Measurements from ENCODE around the gene GTF2F1. TPM values are rescaled to one million over a fixed set of nuclear protein-coding genes. Genes with fewer than 3 reads are reported as not detected.

The GTF2F1 gene
- total and polyA plus RNA-seq, 9 of the 15 experiments (the other 6 are each of a cell fraction or from before 2014, with no cell fraction given): 4.7 to 75.4 (median 68.4) TPM

- TF ChIP-seq PBX2 (CRISPR knock-in tag; IDR thresholded peaks at IDR 0.05; ENCODE audit: low read depth): no peak
- no peak for TF ChIP-seq PBX2 (tag; conservative IDR thresholded peaks at IDR 0.05; ENCODE audit: low read depth)
- no peak for TF ChIP-seq MLLT1 (IDR thresholded peaks at IDR 0.05)
- no peak for TF ChIP-seq NR2C1 (IDR thresholded peaks at IDR 0.05)
- TF ChIP-seq NR2C1 (tag; IDR thresholded peaks at IDR 0.05): no peak
- TF ChIP-seq TAF15 (IDR thresholded peaks at IDR 0.05; ENCODE audit: low read depth, low read length): no peak
- no peak for TF ChIP-seq NCOA4 (IDR thresholded peaks at IDR 0.05; ENCODE audit: partially characterized antibody)
- 0 out of 2 replicates have a peak, but pooled peaks have one; percentile 12 for TF ChIP-seq HLTF (IDR thresholded peaks at IDR 0.05)
- peak; percentile 61; the same call in 1 of the 2 replicates for TF ChIP-seq ZNF263 (CRISPR knock-in tag; IDR thresholded peaks at IDR 0.05; ENCODE audit: borderline replicate concordance)
- TF ChIP-seq CHCHD3 (CRISPR knock-in tag; IDR thresholded peaks at IDR 0.05): no peak
- no peak for TF ChIP-seq CTCF (IDR thresholded peaks at IDR 0.05 in 2 of 3, conservative IDR thresholded peaks at IDR 0.05 in 1 of 3; ENCODE audit: insufficient read depth in 2 of 3, low read depth in 1 of 3, low read length in 3 of 3)
Observed at GRCh38 chr19:6392221-6393073, 517 bp downstream of the GTF2F1 start (continued).

Data from K562 (cell line).